GM12801 (cell line): ENCODE data around the gene BBLN.

Experiments used
- CTCF ChIP-seq: IDR thresholded peaks from one replicate; pipeline ENCODE4 v1.5.1; 2011; ENCODE audit warnings: control low read depth; ENCODE audit not compliant: insufficient read length; ENCODE audit errors: extremely low read depth

BBLN gene

DNA sequence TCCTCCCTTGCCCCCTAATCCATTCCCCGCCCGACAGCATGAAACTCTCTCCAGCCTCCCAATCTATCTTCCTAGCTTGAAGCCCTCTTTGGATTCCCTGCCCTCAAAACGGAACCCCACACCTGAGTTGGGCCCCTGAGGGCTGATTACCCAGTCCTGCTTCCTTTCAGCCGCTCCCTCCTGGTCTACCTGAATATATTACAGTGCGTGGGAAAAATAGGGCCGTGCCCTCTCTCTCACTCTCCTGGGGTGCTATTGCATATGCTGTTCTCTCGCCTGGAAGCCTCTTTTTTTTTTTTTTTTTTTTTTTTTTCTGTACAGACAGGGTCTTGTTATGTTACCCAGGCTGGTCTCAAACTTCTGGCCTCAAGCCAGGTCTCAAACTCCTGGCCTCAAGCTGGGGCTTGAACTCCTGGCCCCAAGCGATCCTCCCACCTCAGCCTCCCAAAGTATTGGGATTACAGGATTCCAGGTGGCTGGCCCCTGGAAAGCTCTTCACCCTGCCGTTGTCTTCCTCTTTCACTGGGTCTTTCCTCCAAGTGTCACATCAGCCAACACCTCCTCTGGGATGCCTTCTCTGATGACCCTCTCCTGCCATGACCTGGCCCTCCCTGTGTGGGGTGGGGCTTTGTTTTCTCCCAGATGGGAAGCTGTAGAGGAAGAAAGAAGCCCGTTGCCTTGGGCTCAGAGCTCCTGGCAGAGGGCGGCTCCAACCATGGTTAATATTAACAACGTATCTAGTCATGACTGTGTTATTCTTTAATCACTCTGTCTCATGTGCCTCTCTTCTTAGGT lies 51.3 kb downstream of the BBLN start:
- no peak for TF ChIP-seq CTCF

DNA sequence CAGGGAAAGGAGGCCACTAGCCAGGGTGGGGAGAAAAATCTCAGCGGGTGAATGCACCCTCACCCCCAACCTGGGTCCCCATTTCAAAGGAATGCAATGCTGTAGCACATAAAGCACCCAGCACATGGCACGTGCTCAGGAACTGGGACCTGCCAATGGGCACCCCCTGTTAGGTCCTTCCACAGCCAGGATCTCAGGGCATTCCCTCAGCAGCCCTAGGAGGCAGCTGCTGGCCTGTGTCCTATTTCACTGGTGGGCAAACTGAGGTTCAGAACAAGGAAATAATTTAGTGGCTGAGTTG lies 51.9 kb downstream of the BBLN start:
- TF ChIP-seq CTCF = no peak
